RWPE1 (cell line): ENCODE data around the gene CAT.

Experiments used
- CTCF ChIA-PET: fragments of 350-600 bp; sonication (Branson Sonifier 250); formaldehyde crosslinking; extraction: SDS; loops from one replicate; lab custom pipeline; 2021; lab: Yijun Ruan, JAX
- POLR2A ChIA-PET: fragments of 400-600 bp; formaldehyde crosslinking; extraction: SDS; loops from one replicate; lab custom pipeline; 2020; ENCODE audit warnings: antibody characterized with exemption; ENCODE audit not compliant: low non-redundant PET; lab: Yijun Ruan, JAX
- DNase-seq: peaks from one replicate; pipeline ENCODE4 v3.0.0; 2012; ENCODE audit warnings: low spot score
- H3K27ac ChIP-seq: fragments of 450-650 bp; 2 replicates; pipeline ENCODE4 v1.5.1; 2017
- TF ChIP-seq, protein P1 (sequence below): fragments of 450-650 bp; conservative IDR thresholded peaks from 2 replicates; pipeline ENCODE4 v1.5.1; 2017; ENCODE audit warnings: low read depth, mild to moderate bottlenecking

Gene CAT

DNA sequence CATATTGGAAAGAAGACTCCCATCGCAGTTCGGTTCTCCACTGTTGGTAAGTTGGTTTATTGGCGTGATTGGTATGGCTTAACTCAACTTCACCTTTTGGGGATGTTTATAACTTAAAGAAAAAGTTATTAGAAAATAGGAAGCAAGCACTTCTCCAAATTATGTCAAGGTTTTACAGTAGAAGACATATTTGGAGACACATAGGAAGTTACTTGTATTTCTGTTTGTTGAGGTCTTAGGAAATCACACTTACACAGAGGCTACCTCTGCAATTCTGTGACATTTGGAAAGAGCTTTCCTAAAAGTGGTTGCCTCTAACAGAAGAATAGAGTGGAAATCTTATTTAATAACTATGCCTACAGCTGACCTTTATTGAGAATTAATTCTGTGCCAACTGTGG, 12.3 kb downstream of the CAT start:
- TF ChIP-seq, protein P1, sequence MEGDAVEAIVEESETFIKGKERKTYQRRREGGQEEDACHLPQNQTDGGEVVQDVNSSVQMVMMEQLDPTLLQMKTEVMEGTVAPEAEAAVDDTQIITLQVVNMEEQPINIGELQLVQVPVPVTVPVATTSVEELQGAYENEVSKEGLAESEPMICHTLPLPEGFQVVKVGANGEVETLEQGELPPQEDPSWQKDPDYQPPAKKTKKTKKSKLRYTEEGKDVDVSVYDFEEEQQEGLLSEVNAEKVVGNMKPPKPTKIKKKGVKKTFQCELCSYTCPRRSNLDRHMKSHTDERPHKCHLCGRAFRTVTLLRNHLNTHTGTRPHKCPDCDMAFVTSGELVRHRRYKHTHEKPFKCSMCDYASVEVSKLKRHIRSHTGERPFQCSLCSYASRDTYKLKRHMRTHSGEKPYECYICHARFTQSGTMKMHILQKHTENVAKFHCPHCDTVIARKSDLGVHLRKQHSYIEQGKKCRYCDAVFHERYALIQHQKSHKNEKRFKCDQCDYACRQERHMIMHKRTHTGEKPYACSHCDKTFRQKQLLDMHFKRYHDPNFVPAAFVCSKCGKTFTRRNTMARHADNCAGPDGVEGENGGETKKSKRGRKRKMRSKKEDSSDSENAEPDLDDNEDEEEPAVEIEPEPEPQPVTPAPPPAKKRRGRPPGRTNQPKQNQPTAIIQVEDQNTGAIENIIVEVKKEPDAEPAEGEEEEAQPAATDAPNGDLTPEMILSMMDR, result no peak
- H3K27ac ChIP-seq, result no peak overlapping the region
- DNase-seq, result no peak
- CTCF ChIA-PET, result no interaction called here
- POLR2A ChIA-PET, result no interaction called here

DNA sequence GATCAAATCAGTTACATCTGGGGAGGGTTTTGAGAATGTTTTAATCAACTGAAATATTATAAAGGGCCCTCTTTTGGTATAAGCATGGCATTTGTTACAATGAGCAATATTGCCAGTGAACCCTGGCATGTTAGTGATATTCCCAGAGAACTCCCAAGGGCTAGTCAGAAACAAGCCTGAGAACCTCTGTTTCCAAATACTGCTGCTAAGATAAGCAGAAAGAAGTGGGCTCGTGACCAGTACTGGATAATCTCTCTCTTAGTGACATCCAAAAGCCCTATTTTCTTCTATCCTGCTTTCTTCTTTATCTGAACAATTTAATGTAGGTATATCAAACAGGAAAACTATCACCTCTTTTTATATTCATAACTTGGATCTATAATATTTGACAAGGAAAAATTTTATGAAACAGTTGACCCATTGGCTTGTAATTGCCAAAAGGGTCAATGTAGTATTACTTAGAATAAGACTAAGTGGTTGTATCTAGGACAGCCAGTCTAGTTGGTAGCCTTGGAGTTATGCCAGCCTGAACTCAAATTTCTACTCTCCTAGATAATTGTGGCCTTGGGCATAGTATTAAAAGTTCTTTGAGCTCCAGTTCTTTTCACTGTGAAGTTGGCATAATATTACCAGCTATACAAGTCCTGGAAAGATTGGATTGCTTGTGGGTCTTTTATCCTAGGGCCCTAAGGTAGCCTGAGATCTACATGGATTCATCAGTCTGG, 15.7 kb downstream of the CAT start:
- ChIA-PET POLR2A (no interaction called here), CTCF (no interaction called here)
- DNase-seq, result no peak
- TF ChIP-seq, protein P1, result no peak
- H3K27ac ChIP-seq, result no peak overlapping the region

DNA sequence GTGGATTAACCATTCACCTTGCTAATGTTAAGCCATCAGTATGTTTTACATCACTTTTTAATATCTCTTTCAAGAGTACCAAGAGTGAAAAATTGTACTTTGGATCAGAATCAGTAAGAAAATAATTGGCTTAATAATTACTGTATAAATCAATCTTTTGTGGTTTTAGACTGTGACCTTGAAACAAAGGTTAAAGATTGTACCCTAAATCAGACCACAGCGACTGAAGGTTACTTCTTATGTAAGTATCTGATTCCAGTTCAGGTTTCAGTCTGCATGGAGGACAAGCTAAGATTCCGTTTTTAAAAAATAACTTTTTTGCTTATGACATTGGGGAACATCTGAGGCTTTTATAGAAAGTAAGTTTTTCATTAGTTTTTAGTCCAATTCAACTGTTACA, 18.9 kb downstream of the CAT start:
- POLR2A ChIA-PET, result no interaction called here
- CTCF ChIA-PET, result interaction anchor here (0.8 kb wide), 1 partner anchor 11 kb away, joined by 3 read pairs; no protein-coding TSS in a partner anchor

DNA sequence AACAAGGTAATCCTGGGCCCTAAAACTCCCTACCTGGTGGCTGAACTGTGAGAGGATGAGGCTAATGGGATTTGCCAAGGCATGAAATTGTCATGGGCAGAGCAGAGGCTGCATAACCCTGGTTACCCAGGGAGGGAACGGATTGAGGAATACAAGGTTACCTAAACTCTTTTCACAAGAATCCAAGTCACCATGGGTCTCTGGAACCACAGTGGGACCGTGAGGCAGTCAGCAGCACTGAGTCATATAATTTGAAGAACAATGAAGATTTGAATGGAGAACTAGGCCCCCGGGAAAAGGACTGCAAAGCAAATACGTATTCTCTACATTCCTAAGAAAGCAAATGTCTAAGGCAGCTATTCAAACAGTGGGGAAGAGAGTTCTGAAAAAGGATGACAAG, 19.8 kb downstream of the CAT start:
- CTCF ChIA-PET, result interaction anchor here (0.8 kb wide), 1 partner anchor 10 kb away, joined by 3 read pairs; no protein-coding TSS in a partner anchor
- no peak overlapping the region for H3K27ac ChIP-seq
- TF ChIP-seq, protein P1, result no peak
- POLR2A ChIA-PET, result no interaction called here
- no peak for DNase-seq

More for the DNA sequence above, 18.9 kb downstream of the CAT start:
- DNase-seq, result no peak
- no peak overlapping the region for H3K27ac ChIP-seq
- TF ChIP-seq, protein P1, result no peak

DNA sequence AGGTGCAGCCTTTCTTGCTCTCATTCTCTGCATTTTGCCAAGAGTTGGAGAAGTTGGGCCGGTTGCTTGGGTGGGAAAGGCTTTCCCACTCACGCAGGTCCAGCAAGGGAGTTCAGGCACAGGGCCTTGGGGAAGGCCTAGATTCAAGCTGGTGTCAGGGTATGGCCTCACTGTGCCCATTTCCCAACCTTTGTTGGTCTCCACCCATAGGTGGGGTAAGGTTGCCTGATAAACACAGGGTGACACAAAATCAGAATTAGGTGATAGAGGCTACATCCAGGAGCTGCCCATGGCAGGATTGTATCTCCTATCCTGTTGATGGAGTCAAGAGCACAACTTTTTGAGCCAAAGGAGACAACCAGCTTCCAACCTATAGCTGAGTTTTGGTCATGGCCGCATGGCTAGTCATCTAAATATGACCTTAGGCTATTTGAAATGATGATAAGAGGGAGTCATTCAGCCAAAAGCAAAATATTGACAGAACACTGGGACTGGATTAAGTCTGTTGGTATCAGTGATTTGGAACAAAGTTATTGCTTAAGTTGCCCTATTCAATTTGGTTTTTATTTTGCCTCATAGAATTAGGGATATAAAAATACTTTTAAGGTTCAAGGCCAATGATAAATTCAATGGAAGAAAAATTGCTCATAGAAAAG, 20.9 kb downstream of the CAT start:
- POLR2A ChIA-PET, result no interaction called here
- CTCF ChIA-PET, result interaction anchor here (0.5 to 1.0 kb wide), 4 partner anchors 8 to 602 kb away, joined by 3 to 6 read pairs (median 4); no protein-coding TSS in a partner anchor
- TF ChIP-seq, protein P1, result no peak
- no peak for DNase-seq
- H3K27ac ChIP-seq, result no peak overlapping the region

DNA sequence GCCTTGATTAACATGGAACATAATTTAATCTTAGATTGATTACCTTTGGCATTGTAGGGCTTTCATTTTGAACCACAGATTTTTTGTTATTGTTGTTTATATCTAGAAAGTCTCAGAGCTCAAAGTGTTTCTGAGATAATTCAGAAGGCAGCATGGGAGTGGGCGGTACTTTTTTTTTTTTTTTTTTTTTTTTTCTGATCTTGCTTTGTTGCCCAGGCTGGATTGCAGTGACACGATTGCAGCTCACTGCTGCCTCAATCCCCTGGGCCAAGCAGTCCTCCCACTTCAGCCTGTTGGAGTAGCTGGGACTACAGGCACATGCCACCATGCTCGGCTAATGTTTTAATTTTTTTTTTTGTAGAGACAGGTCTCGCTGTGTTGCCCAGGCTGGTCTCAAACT, 21.5 kb downstream of the CAT start:
- CTCF ChIA-PET, result interaction anchor here (0.5 to 0.7 kb wide), 2 partner anchors 389 to 603 kb away, joined by 3 to 4 read pairs; no protein-coding TSS in a partner anchor
- no peak overlapping the region for H3K27ac ChIP-seq
- POLR2A ChIA-PET, result no interaction called here
- no peak for DNase-seq
- TF ChIP-seq, protein P1, result no peak
